Measurements from ENCODE around the gene SFXN4. TPM values are rescaled to one million over a fixed set of nuclear protein-coding genes. Genes with fewer than 3 reads are reported as not detected.

SFXN4 gene
- total RNA-seq, 1 experiment from 2014 or later, result 15.4 TPM

- H3K9me2 ChIP-seq (ENCODE audit: insufficient read depth), result no peaks in the 10 kb centered on the region
- H3K4me1 ChIP-seq (replicated peaks; ENCODE audit: insufficient read depth), result no peaks in the 10 kb centered on the region
- H3K9me3 ChIP-seq (ENCODE audit: insufficient read depth, low read depth), result no peaks in the 10 kb centered on the region
- no peak overlapping the region for H2AFZ ChIP-seq
- ChIA-PET POLR2A (ENCODE audit: unreplicated experiment) (interaction anchor here (0.5 kb wide), 1 partner anchor 32 kb away, joined by 8 read pairs; no protein-coding TSS in a partner anchor), CTCF (no interaction called here)
- no peaks in the 10 kb centered on the region for H3K36me3 ChIP-seq (ENCODE audit: low read depth)
- H4K20me1 ChIP-seq (ENCODE audit: insufficient read depth), result no peaks in the 10 kb centered on the region
- DNase-seq, result no peak
- no peak overlapping the region for H3K27ac ChIP-seq
- no peak overlapping the region for H3K4me3 ChIP-seq
- no peak overlapping the region for H3K4me2 ChIP-seq
- no peaks in the 10 kb centered on the region for H3F3A ChIP-seq (ENCODE audit: insufficient read depth, low read depth)
- no peaks in the 10 kb centered on the region for H3K27me3 ChIP-seq (ENCODE audit: insufficient read depth, low read depth)
- no TSS peak for BruUV-seq (replicated peaks)
- intact Hi-C loops (cut with micrococcal nuclease; ENCODE audit: unreplicated experiment), result loop anchor here (10.0 kb wide), 1 partner anchor 1202 kb away; no protein-coding TSS in a partner anchor
- H3K79me2 ChIP-seq (ENCODE audit: low read depth), result no peaks in the 10 kb centered on the region
- TF ChIP-seq, protein P1, sequence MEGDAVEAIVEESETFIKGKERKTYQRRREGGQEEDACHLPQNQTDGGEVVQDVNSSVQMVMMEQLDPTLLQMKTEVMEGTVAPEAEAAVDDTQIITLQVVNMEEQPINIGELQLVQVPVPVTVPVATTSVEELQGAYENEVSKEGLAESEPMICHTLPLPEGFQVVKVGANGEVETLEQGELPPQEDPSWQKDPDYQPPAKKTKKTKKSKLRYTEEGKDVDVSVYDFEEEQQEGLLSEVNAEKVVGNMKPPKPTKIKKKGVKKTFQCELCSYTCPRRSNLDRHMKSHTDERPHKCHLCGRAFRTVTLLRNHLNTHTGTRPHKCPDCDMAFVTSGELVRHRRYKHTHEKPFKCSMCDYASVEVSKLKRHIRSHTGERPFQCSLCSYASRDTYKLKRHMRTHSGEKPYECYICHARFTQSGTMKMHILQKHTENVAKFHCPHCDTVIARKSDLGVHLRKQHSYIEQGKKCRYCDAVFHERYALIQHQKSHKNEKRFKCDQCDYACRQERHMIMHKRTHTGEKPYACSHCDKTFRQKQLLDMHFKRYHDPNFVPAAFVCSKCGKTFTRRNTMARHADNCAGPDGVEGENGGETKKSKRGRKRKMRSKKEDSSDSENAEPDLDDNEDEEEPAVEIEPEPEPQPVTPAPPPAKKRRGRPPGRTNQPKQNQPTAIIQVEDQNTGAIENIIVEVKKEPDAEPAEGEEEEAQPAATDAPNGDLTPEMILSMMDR (conservative IDR thresholded peaks at IDR 0.05), result no peak
- TF ChIP-seq EZH2 (IDR thresholded peaks at IDR 0.05; ENCODE audit: low read depth), result no peak
These were observed 32.8 kb downstream of the SFXN4 start for GRCh38 chr10:119132521-119133345.

- H3K27ac ChIP-seq, result no peak overlapping the region
- ChIA-PET CTCF (no interaction called here), POLR2A (ENCODE audit: unreplicated experiment) (no interaction called here)
- H3K9me3 ChIP-seq (ENCODE audit: insufficient read depth, low read depth), result no peaks in the 10 kb centered on the region
- no TSS peak for BruUV-seq (replicated peaks)
- intact Hi-C loops (cut with micrococcal nuclease; ENCODE audit: unreplicated experiment), result loop anchor here (10.0 kb wide), 1 partner anchor 1203 kb away; no protein-coding TSS in a partner anchor
- H3K4me3 ChIP-seq, result no peak overlapping the region
- H3K36me3 ChIP-seq (ENCODE audit: low read depth), result no peaks in the 10 kb centered on the region
- H3K27me3 ChIP-seq (ENCODE audit: insufficient read depth, low read depth), result no peaks in the 10 kb centered on the region
- H3F3A ChIP-seq (ENCODE audit: insufficient read depth, low read depth), result no peaks in the 10 kb centered on the region
- H3K4me1 ChIP-seq (replicated peaks; ENCODE audit: insufficient read depth), result no peaks in the 10 kb centered on the region
- H3K4me2 ChIP-seq, result no peak overlapping the region; the same call in 1 of the 2 replicates
- no peaks in the 10 kb centered on the region for H3K9me2 ChIP-seq (ENCODE audit: insufficient read depth)
- no peaks in the 10 kb centered on the region for H4K20me1 ChIP-seq (ENCODE audit: insufficient read depth)
- no peaks in the 10 kb centered on the region for H3K79me2 ChIP-seq (ENCODE audit: low read depth)
- TF ChIP-seq, protein P1 (conservative IDR thresholded peaks at IDR 0.05), result no peak
- no peak for TF ChIP-seq EZH2 (IDR thresholded peaks at IDR 0.05; ENCODE audit: low read depth)
- no peak overlapping the region for H2AFZ ChIP-seq
- DNase-seq, result no peak
These were observed 33.8 kb downstream of the SFXN4 start for GRCh38 chr10:119131512-119132240.

- CTCF ChIA-PET, result no interaction called here
- POLR2A ChIA-PET (ENCODE audit: unreplicated experiment), result no interaction called here
- no peaks in the 10 kb centered on the region for H3K9me3 ChIP-seq (ENCODE audit: insufficient read depth, low read depth)
- no peaks in the 10 kb centered on the region for H3K4me1 ChIP-seq (replicated peaks; ENCODE audit: insufficient read depth)
- intact Hi-C loops (cut with micrococcal nuclease; ENCODE audit: unreplicated experiment), result loop anchor here (10.0 kb wide), 1 partner anchor 1205 kb away; no protein-coding TSS in a partner anchor
- DNase-seq, result no peak
- no peaks in the 10 kb centered on the region for H3F3A ChIP-seq (ENCODE audit: insufficient read depth, low read depth)
- H4K20me1 ChIP-seq (ENCODE audit: insufficient read depth), result no peaks in the 10 kb centered on the region
- no peaks in the 10 kb centered on the region for H3K79me2 ChIP-seq (ENCODE audit: low read depth)
- TF ChIP-seq, protein P1 (conservative IDR thresholded peaks at IDR 0.05), result no peak
- TF ChIP-seq EZH2 (IDR thresholded peaks at IDR 0.05; ENCODE audit: low read depth), result no peak
- no peak overlapping the region for H3K27ac ChIP-seq
- H3K4me2 ChIP-seq, result no peak overlapping the region
- no peaks in the 10 kb centered on the region for H3K36me3 ChIP-seq (ENCODE audit: low read depth)
- H3K9me2 ChIP-seq (ENCODE audit: insufficient read depth), result no peaks in the 10 kb centered on the region
- BruUV-seq (replicated peaks), result no TSS peak
- no peaks in the 10 kb centered on the region for H3K27me3 ChIP-seq (ENCODE audit: insufficient read depth, low read depth)
- no peak overlapping the region for H3K4me3 ChIP-seq
- H2AFZ ChIP-seq, result no peak overlapping the region
These were observed 35.8 kb downstream of the SFXN4 start for GRCh38 chr10:119129721-119130120.

Data from PC-9 (cell line).